HG03103 (cell line): ENCODE results near the gene KREMEN2.

Experiments used
- ATAC-seq: cut with Tn5 transposase; IDR thresholded peaks from one replicate; pipeline ENCODE4 v1.9.1; 2021; ENCODE audit warnings: low read depth; ENCODE audit not compliant: unreplicated experiment

The KREMEN2 gene

DNA sequence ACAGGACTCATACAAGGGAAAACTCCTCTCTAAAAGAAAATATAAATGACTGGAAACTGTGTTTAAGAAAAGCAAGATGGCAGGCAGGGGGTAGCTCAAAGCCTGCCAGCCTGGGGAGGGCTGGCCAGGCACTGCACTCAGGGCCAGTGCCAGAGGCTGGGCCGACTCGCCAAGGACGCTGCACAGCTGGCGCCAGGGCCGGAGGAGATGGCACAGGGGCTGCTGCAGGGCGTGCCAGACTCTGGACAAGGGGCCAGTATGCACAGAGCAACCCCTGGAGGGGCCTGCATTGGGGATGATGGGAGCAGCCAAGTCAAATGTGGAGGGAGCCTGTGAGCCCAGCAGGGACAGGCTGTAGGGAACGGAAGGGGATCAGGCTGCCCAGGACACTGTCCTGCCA lies 12.1 kb downstream of the KREMEN2 start:
- no peak for ATAC-seq

GRCh38 chr16:2976673-2977072 lies 12.6 kb downstream of the KREMEN2 start:
- ATAC-seq, result no peak

DNA sequence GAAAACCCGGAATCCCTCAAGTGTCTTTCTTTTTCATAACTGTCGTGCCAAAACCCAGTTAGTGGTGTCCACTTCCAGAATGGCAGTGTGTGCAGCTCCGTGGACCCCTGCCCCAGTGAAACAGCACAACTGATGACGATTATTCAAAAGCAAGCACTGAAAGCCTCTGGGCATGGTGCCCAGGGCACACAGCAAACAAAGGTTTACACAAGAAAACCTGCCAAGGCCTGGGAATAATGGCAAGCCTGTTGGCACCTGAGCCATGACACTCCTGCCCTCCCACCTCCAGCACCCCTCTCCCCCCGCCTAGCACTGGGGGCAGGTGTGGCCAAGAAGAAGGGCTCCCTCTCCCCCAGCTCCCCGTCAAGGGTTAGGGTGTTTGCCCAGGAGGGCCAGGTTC lies 13.4 kb downstream of the KREMEN2 start:
- no peak for ATAC-seq

- ATAC-seq, result no peak
Observed at GRCh38 chr16:2979669-2980226, 15.7 kb downstream of the KREMEN2 start.

GRCh38 chr16:2980227-2981176 lies 16.4 kb downstream of the KREMEN2 start, which contains the start of gene PKMYT1:
PKMYT1 (minus strand) TSS chr16:2980446; CDS start chr16:2979657, 789 bp downstream.
- ATAC-seq, result peak; percentile 69

DNA sequence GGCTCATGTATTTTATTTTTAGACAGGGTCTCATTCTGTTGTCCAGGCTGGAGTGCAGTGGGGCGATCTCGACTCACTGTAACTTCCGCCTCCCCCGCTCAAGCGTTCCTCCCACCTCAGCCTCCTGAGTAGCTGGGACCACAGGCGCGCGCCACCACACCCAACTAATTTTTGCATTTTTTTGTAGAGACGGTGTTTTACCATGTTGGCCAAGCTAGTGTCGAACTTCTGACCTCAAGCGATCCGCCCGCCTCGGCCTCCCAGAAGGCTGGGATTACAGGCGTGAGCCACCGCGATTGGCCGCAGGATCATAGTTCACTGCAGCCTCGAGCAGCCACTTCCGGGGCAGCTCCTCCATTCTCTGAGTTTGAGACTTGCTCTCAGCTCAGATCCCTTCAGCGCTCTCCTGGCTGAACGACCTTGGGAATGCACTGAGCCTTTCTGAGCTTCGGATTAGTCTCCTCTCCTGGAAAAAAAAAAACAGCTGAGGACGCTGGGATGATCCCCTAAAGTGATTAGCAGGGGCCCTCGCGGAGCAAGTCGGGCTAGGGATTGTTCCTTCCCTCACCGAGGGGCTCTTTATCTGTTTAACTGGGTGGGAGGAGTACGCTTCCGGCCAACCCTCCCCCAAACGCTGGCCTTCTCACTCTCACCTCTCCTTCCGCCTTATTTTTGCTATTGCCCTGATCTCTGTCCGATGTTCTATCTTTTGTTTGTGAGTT lies 17.3 kb downstream of the KREMEN2 start:
- no peak for ATAC-seq

- ATAC-seq, result no peak
Observed at GRCh38 chr16:2981899-2982250, 17.8 kb downstream of the KREMEN2 start.

- no peak for ATAC-seq
Observed at GRCh38 chr16:2982402-2982801, 18.3 kb downstream of the KREMEN2 start.

DNA sequence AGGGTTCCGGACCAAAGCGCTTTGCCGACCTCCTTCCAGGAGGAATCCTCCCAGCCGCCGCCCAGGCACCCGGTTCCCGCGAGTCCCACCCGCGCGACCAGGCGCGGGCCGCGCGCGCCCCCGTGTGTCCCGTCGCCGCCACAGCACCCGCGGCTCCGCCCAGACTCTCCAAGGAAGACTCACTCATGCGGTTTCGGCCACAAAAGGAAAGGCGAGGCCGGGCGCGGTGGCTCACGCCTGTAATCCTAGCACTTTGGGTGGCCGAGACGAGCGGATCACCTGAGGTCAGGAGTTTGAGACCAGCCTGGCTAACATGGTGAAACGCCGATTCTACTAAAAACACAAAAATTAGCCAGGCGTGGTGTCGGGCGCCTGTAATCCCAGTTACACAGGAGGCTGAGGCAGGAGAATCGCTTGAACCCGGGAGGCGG lies 19.6 kb downstream of the KREMEN2 start:
- no peak for ATAC-seq

- no peak for ATAC-seq
Observed at GRCh38 chr16:2985462-2985861, 21.4 kb downstream of the KREMEN2 start.

GRCh38 chr16:2985893-2986355 lies 21.8 kb downstream of the KREMEN2 start:
- ATAC-seq, result no peak

DNA sequence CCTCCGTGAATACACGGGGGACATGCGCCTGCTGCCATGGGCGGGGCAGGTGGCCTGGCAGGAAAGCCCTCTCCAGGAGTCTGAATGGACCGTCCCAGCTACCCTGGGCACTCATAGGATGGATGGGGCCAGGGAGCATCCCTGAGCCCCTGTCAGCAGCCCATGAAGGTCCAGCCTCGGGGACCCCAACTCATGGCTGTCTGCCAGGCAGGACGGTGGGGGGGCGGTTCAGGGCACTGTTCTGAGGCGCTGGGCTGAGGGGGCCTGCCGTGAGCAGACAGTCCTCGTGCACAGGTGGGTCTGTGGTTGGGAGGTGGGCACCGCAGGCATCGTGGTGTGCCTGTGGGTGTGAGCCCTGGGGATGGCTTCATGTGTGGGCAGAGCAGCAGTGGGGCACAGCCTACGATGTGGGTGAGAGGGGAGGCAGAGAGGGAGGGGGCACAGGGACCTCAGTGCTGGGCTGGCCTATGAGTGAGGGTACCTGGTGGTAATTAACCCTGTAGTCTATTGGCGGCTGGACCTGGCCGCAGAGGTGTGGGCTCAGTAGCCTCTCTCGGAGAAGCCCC lies 22.6 kb downstream of the KREMEN2 start:
- no peak for ATAC-seq

DNA sequence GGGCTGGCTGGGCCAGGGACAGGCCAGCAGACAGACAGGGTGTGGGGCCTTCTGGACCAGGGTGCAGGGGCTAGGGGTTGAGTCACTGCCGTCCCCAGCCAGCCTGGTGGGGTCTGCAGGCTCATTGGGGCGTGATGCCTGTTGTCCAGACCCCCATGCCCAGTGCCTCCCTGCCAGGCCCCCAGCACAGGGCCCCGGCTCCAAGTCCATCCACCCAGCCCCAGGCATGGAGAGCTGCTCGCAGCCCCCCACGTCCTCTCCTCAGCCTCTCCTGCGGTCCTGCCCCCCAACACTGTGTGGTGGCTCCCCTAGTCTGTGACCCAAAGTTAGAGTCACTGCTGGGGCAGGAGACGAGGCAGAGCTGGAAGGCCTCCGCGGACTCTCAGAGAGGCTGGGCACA lies 23.2 kb downstream of the KREMEN2 start:
- ATAC-seq, result no peak

DNA sequence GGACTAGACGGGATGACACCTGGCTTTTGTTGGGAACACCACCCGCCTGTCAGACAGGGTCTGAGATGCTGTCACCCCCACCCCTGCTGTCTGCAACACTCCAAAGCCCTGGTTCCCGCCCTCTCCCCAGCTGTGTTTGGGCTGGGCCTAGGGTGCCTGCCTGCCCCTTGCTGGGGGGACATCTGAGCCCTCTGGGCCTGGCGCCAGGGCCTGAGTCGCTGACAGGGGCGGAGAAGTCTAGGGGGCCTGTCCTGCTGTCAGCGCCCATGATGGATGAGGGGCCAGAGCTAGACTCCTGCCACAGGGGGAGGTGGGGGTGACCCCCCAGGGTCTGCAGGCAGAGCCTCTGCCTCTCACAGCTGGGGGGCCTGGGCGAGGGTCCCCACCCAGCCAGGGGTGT lies 23.8 kb downstream of the KREMEN2 start:
- ATAC-seq, result no peak

DNA sequence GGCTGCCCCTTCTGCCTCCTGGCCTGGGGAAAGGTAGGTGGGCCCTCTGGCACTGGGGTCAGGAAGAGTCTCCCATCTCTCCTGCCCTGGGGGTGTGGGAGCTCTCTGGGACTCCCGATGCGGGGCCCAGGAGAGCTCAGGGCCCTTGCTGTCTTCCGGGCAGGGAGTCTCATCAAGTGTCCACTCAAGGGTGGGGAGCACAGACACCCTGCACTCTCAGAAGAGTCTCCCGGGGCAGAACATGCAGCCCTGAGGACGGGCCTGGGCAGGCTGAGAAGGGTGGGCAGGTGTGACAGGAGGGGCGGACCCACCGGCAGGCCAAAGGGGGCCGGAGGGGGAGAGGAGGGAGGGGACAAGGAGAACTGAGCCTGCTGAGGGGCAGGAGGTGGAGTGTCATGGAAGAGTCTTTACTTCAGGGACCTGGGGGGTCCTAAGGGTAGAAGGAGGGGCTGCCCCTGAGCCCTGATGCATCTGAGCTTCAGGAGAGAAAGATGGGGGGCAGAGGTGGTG lies 24.6 kb downstream of the KREMEN2 start:
- ATAC-seq, result no peak

DNA sequence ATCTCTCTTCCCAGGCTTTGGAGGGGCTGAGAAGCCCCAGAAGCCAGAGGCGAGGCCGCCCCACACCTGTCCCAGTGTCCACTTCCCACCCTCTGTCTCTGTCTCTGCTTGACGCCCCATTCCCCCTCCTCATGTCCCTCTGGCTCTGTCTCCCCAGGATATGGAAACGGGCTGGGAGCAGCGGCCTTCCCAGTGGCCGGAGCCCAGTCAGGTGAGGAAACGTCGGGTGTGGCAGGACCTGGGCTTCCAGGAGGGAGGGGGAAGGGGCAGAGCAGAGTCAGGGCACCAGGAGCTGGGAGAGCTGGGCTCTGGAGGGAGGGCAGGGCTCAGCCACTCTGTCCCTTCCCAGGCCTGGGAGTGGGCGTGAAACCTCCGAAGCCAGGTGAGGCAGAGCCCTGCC lies 26.8 kb downstream of the KREMEN2 start:
- no peak for ATAC-seq

DNA sequence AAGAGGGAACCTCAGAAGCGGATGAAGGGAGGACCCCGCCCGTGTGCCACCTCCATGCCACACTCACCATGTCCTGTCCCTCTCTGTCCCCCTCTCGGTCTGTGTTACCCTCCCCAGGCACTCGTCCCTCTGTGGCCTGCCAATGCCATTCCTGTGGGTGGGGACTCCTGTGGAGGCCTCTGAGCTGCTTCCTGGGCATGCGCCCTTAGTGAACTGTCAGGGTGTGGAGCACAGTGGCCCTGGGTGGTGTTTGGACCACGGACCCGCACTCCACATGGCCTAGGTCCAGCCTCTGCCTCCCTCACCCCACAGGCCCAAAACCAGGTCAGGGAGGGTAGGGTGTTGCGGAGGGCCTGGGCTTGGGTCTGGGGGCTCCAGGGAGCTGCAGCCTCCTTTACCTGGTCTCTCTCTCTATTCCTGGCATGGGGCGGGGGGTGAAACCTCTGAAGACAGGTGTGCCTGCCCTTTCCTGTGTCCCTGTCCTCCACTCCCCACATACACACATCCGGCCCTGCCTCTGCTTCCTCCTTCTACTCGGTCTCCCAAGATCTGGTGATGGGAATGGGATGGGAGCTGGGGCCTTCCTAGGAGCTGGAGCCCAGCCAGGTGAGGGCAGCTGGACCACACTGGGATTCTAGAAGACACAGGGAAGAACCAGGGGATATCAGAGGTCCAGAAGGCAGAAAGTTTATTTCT lies 27.6 kb downstream of the KREMEN2 start:
- ATAC-seq, result no peak

GRCh38 chr16:2992383-2993081 lies 28.5 kb downstream of the KREMEN2 start:
- ATAC-seq, result no peak

DNA sequence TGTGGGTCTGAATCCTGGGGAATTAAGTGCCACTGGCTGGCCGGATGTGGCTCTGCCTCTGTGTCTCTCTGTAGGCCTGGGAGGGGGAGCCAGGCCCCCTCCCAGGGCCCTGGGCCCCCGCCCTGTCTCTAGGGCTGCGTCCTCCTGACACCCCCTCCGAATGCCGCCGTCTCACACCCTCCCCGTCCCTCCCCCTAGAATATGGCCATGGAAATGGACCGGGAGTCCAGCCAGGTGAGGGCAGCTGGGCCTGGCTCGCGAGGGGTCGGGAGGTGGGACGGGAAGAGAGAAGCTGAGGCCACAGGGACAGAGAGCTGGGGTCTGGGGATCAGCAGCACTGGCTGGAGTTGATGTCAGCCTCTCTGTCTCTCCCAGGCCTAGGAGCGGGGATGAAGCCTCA lies 32.2 kb downstream of the KREMEN2 start:
- ATAC-seq, result no peak

DNA sequence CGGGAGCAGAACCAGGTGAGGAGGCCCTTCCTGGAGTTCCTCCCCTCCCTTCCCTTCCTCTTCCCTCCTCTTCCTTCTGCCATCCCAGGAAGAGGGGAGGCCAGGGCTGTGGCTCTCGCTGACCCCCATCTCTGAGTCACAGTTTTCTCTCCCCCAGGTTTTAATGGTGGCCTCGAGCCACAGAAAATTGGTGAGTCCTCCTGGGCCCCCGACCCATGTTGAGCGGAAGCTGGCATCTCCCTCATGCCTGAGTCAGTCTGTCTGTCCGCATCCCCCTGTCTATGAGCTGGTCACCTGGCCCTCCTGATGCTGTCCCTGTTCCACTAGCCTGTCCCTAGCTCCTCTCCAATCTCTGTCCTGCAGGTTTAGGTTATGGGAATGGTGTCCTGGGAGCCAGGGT lies 35.9 kb downstream of the KREMEN2 start:
- ATAC-seq, result no peak
